ENCODE results near the gene GJB1. TPM values are rescaled to one million over a fixed set of nuclear protein-coding genes. Genes with fewer than 3 reads are reported as not detected.
"Not testable (repeated sequence)": the region's sequence is repeated elsewhere in the genome, so short reads cannot be mapped to it uniquely, and the experiment has no call there.

GJB1 gene
- total RNA-seq, 1 donor from 2014 or later = not detected

DNA sequence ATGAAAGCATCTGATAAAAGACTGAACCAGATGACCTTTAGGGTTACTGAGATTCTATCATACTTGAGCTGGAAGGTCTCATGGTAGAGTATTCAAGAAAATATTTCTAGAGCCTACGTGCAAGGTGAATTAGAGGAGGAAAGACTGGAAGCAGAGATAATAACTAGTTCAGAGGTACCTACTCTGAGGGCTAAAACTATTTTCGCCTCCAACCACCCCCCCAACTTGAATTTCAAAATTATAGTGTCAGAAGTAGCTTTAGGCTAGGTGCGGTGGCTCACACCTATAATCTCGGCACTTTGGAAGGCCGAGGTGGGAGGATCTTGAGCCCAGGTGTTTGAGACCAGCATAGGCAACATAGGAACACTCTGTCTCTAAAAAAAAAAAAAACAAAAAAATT is 47.5 kb upstream of the GJB1 start:
- Histone ChIP-seq H3K9me3 (ENCODE audit: insufficient read depth, low read depth, low read length) (no peaks in the 10 kb centered on the region), H3K9ac (ENCODE audit: low read length) (no peak overlapping the region), H3K4me2 (ENCODE audit: low read length) (no peak overlapping the region), H3K4me1 (ENCODE audit: insufficient read depth, low read length) (no peaks in the 10 kb centered on the region), H3K27ac (ENCODE audit: low read depth, low read length) (no peak overlapping the region), H4K20me1 (ENCODE audit: insufficient read depth, low read length) (no peaks in the 10 kb centered on the region), H2AFZ (ENCODE audit: low read depth, low read length) (no peak overlapping the region), H3K27me3 (ENCODE audit: insufficient read depth, low read length) (no peaks in the 10 kb centered on the region), H3K79me2 (ENCODE audit: insufficient read depth, low read length) (no peaks in the 10 kb centered on the region), H3K36me3 (ENCODE audit: insufficient read depth, low read length) (no peaks in the 10 kb centered on the region), H3K4me3 (ENCODE audit: insufficient read depth, low read depth, low read length) (no peak overlapping the region)
- H3K9me3 Mint-ChIP-seq (ENCODE audit: unreplicated experiment) = no peaks in the 10 kb centered on the region
- H3K27me3 Mint-ChIP-seq (ENCODE audit: low read depth, unreplicated experiment) = no peaks in the 10 kb centered on the region
- TF ChIP-seq EZH2 (IDR thresholded peaks at IDR 0.05; ENCODE audit: insufficient read depth, low read length) = no peak
- TF ChIP-seq, protein P1, sequence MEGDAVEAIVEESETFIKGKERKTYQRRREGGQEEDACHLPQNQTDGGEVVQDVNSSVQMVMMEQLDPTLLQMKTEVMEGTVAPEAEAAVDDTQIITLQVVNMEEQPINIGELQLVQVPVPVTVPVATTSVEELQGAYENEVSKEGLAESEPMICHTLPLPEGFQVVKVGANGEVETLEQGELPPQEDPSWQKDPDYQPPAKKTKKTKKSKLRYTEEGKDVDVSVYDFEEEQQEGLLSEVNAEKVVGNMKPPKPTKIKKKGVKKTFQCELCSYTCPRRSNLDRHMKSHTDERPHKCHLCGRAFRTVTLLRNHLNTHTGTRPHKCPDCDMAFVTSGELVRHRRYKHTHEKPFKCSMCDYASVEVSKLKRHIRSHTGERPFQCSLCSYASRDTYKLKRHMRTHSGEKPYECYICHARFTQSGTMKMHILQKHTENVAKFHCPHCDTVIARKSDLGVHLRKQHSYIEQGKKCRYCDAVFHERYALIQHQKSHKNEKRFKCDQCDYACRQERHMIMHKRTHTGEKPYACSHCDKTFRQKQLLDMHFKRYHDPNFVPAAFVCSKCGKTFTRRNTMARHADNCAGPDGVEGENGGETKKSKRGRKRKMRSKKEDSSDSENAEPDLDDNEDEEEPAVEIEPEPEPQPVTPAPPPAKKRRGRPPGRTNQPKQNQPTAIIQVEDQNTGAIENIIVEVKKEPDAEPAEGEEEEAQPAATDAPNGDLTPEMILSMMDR (IDR thresholded peaks at IDR 0.05; ENCODE audit: insufficient read depth, low read depth, low read length) = no peak
- H3K4me1 Mint-ChIP-seq (ENCODE audit: low read depth, unreplicated experiment) = peaks cover 15% of the 10 kb centered on the region
- no peak overlapping the region for H3K4me3 Mint-ChIP-seq (ENCODE audit: unreplicated experiment)
- no peak for DNase-seq (ENCODE audit: low read depth)
- no peak overlapping the region for H3K27ac Mint-ChIP-seq (ENCODE audit: unreplicated experiment)
- no peak for FAIRE-seq
- H3K36me3 Mint-ChIP-seq (ENCODE audit: low read depth, unreplicated experiment) = no peaks in the 10 kb centered on the region

DNA sequence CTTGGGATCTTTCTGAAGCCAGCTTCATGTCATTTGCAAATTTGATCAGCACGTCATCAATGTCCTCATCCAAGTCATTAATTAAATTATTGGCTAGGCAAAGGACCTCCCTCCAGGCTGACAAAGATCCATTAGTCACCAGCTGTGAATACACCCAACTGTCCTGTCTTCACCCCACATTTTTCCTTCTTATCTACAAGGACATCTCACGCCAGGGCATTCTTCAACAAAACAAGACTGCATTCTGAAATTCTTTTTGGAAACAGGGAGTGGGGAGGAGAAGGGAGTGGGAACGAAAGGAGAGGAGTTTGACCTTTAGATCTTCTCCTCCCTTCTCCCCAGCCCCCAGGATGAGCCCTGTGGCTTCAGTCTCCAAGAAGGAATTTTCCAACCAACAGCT is 45.7 kb upstream of the GJB1 start:
- Histone ChIP-seq H3K4me2 (ENCODE audit: low read length) (no peak overlapping the region), H3K9ac (ENCODE audit: low read length) (no peak overlapping the region), H3K36me3 (ENCODE audit: insufficient read depth, low read length) (no peaks in the 10 kb centered on the region), H3K79me2 (ENCODE audit: insufficient read depth, low read length) (no peaks in the 10 kb centered on the region), H3K27me3 (ENCODE audit: insufficient read depth, low read length) (no peaks in the 10 kb centered on the region), H2AFZ (ENCODE audit: low read depth, low read length) (no peak overlapping the region), H3K27ac (ENCODE audit: low read depth, low read length) (no peak overlapping the region), H3K4me1 (ENCODE audit: insufficient read depth, low read length) (peaks cover 5% of the 10 kb centered on the region), H3K4me3 (ENCODE audit: insufficient read depth, low read depth, low read length) (no peak overlapping the region), H4K20me1 (ENCODE audit: insufficient read depth, low read length) (no peaks in the 10 kb centered on the region), H3K9me3 (ENCODE audit: insufficient read depth, low read depth, low read length) (no peaks in the 10 kb centered on the region)
- TF ChIP-seq EZH2 (IDR thresholded peaks at IDR 0.05; ENCODE audit: insufficient read depth, low read length) = no peak
- TF ChIP-seq, protein P1 (IDR thresholded peaks at IDR 0.05; ENCODE audit: insufficient read depth, low read depth, low read length) = no peak
- Mint-ChIP-seq H3K4me1 (ENCODE audit: low read depth, unreplicated experiment) (peaks cover 13% of the 10 kb centered on the region), H3K36me3 (ENCODE audit: low read depth, unreplicated experiment) (no peaks in the 10 kb centered on the region), H3K27me3 (ENCODE audit: low read depth, unreplicated experiment) (no peaks in the 10 kb centered on the region), H3K9me3 (ENCODE audit: unreplicated experiment) (no peaks in the 10 kb centered on the region), H3K27ac (ENCODE audit: unreplicated experiment) (peak overlapping the region; percentile 62), H3K4me3 (ENCODE audit: unreplicated experiment) (no peak overlapping the region)
- no peak for FAIRE-seq
- no peak for DNase-seq (ENCODE audit: low read depth)

DNA sequence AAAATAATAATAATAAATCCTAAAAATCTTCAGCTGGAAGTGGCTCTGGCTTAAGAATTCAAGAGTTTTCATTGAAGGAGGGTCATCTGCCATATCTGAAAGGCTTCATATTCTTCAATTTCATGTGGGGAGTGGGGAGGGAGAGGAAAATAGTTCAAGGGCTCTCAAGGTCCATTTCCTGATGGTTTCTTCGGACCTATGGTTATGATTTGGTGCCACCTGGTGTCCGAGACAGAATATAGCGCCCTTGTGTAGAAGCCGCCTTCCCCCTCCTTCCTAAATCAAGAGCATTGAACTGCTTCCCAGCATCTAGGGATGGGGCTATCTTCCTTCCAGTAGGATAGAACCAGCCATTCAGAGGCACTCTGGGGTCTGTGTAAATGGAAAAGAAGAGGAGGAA is 44.1 kb upstream of the GJB1 start:
- no peak overlapping the region for H3K4me2 ChIP-seq (ENCODE audit: low read length)
- peaks cover 18% of the 10 kb centered on the region for H3K4me1 Mint-ChIP-seq (ENCODE audit: low read depth, unreplicated experiment)
- no peaks in the 10 kb centered on the region for H3K79me2 ChIP-seq (ENCODE audit: insufficient read depth, low read length)
- no peaks in the 10 kb centered on the region for H3K9me3 ChIP-seq (ENCODE audit: insufficient read depth, low read depth, low read length)
- no peaks in the 10 kb centered on the region for H4K20me1 ChIP-seq (ENCODE audit: insufficient read depth, low read length)
- no peak overlapping the region for H2AFZ ChIP-seq (ENCODE audit: low read depth, low read length)
- no peak overlapping the region for H3K27ac Mint-ChIP-seq (ENCODE audit: unreplicated experiment)
- DNase-seq (ENCODE audit: low read depth) = peak; percentile 37
- H3K27ac ChIP-seq (ENCODE audit: low read depth, low read length) = no peak overlapping the region
- no peaks in the 10 kb centered on the region for H3K9me3 Mint-ChIP-seq (ENCODE audit: unreplicated experiment)
- peak; percentile 78 for FAIRE-seq
- H3K4me3 ChIP-seq (ENCODE audit: insufficient read depth, low read depth, low read length) = no peak overlapping the region
- no peaks in the 10 kb centered on the region for H3K36me3 Mint-ChIP-seq (ENCODE audit: low read depth, unreplicated experiment)
- H3K4me1 ChIP-seq (ENCODE audit: insufficient read depth, low read length) = peaks cover 16% of the 10 kb centered on the region
- H3K4me3 Mint-ChIP-seq (ENCODE audit: unreplicated experiment) = no peak overlapping the region
- TF ChIP-seq, protein P1 (IDR thresholded peaks at IDR 0.05; ENCODE audit: insufficient read depth, low read depth, low read length) = peak; percentile 58
- no peak for TF ChIP-seq EZH2 (IDR thresholded peaks at IDR 0.05; ENCODE audit: insufficient read depth, low read length)
- H3K36me3 ChIP-seq (ENCODE audit: insufficient read depth, low read length) = no peaks in the 10 kb centered on the region
- H3K9ac ChIP-seq (ENCODE audit: low read length) = no peak overlapping the region
- no peaks in the 10 kb centered on the region for H3K27me3 Mint-ChIP-seq (ENCODE audit: low read depth, unreplicated experiment)
- no peaks in the 10 kb centered on the region for H3K27me3 ChIP-seq (ENCODE audit: insufficient read depth, low read length)

DNA sequence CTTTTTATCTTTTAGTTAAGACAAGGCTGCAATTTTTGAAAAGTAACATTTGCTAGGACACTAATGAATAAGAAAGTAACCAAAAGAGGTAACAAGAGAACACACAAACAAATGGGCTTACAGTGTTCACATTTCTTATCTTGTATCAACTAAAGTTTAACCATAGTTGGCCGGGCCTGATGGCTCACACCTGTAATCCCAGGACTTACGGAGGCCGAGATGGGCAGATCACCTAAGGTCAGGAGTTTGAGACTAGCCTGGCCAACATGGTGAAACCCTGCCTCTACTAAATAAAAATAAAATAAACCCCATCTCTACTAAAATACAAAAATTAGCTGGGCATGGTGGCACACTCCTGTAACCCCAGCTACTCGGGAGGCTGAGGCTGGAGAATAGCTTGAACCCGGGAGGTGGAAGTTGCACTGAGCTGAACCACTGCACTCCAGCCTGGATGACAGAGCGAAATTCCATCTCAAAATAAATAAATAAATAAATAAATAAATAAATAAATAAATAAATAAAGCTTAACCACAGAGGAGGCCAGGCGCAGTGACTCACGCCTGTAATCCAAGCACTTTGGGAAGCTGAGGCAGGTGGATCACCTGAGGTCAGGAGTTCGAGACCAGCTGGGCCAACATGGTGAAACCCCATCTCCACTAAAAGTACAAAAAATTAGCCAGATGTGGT is 42.3 kb upstream of the GJB1 start:
- H3K4me2 ChIP-seq (ENCODE audit: low read length); H3K27me3 ChIP-seq (ENCODE audit: insufficient read depth, low read length); H3K36me3 ChIP-seq (ENCODE audit: insufficient read depth, low read length); H2AFZ ChIP-seq (ENCODE audit: low read depth, low read length); H4K20me1 ChIP-seq (ENCODE audit: insufficient read depth, low read length); H3K4me3 ChIP-seq (ENCODE audit: insufficient read depth, low read depth, low read length); H3K9ac ChIP-seq (ENCODE audit: low read length); H3K27ac Mint-ChIP-seq (ENCODE audit: unreplicated experiment); FAIRE-seq; DNase-seq (ENCODE audit: low read depth); H3K79me2 ChIP-seq (ENCODE audit: insufficient read depth, low read length); H3K4me3 Mint-ChIP-seq (ENCODE audit: unreplicated experiment); H3K36me3 Mint-ChIP-seq (ENCODE audit: low read depth, unreplicated experiment); H3K9me3 ChIP-seq (ENCODE audit: insufficient read depth, low read depth, low read length); H3K27ac ChIP-seq (ENCODE audit: low read depth, low read length); H3K27me3 Mint-ChIP-seq (ENCODE audit: low read depth, unreplicated experiment); H3K9me3 Mint-ChIP-seq (ENCODE audit: unreplicated experiment): not testable (repeated sequence)
- peaks cover 18% of the 10 kb centered on the region for H3K4me1 Mint-ChIP-seq (ENCODE audit: low read depth, unreplicated experiment)
- peaks cover 16% of the 10 kb centered on the region for H3K4me1 ChIP-seq (ENCODE audit: insufficient read depth, low read length)

Measured in astrocyte (in vitro differentiated cells and primary cell).